HAP-1 (cell line): ENCODE measurements around the gene TERF2IP.

Experiments used
- DNase-seq, 2 experiments: peaks; one replicate each; pipeline ENCODE4 v3.0.0-alpha.2; 2016 to 2020; ENCODE audit warnings: low spot score in 2 of 2
- H3K27me3 ChIP-seq: fragments of 250-450 bp; sonication (Bioruptor Pico); 2 replicates; pipeline ENCODE4 v1.5.1; 2020; ENCODE audit warnings: low read depth, mild to moderate bottlenecking, moderate library complexity
- H3K36me3 ChIP-seq: fragments of 250-450 bp; sonication (Bioruptor Pico); replicated peaks from 2 replicates; pipeline ENCODE4 v1.5.1; 2020; ENCODE audit warnings: mild to moderate bottlenecking
- H3K4me1 ChIP-seq: fragments of 250-450 bp; sonication (Bioruptor Pico); 2 replicates; pipeline ENCODE4 v1.5.1; 2020; ENCODE audit warnings: mild to moderate bottlenecking
- H3K4me3 ChIP-seq: fragments of 250-450 bp; sonication (Bioruptor Pico); 2 replicates; pipeline ENCODE4 v1.5.1; 2020; ENCODE audit warnings: mild to moderate bottlenecking, moderate library complexity
- H3K9me3 ChIP-seq: fragments of 250-450 bp; sonication (Bioruptor Pico); 2 replicates; pipeline ENCODE4 v1.5.1; 2020; ENCODE audit warnings: mild to moderate bottlenecking, moderate library complexity
- in situ Hi-C: fragments of 300-500 bp; cut with MboI; formaldehyde crosslinking; loops from 3 replicates; pipeline ENCODE4 v1.14.3; 2020; ENCODE audit warnings: low sequenced_read_pairs, inconsistent platforms, mixed read lengths

Gene TERF2IP

DNA sequence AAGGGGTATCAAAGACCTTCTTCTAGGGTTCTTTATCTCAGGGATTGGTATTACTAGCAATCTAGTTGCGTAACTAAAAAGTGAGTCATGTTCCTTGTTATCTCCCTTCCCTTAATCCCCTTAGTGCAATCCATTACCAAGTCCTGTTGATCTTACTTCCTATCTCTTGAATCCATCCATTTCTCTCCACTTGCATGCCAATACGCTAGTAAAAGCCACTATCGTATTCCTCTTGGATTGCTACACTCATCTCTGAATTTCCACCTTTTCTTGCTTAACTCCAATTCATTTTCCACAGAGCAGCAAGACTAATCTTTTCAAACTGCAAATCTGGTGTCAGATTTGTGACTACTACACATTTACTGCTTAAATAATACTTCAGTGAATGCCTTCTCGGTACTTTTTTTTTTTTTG lies 22.6 kb upstream of the TERF2IP start:
- Histone ChIP-seq H3K9me3 (no peaks in the 10 kb centered on the region), H3K36me3 (peaks cover 49% of the 10 kb centered on the region), H3K4me1 (peaks cover 11% of the 10 kb centered on the region), H3K4me3 (no peak overlapping the region), H3K27me3 (no peaks in the 10 kb centered on the region)
- no peak for DNase-seq
- in situ Hi-C loops, result loop anchor here (25.0 kb wide), 1 partner anchor 1562 kb away; the partner anchor contains the start of genes MON1B and SYCE1L

DNA sequence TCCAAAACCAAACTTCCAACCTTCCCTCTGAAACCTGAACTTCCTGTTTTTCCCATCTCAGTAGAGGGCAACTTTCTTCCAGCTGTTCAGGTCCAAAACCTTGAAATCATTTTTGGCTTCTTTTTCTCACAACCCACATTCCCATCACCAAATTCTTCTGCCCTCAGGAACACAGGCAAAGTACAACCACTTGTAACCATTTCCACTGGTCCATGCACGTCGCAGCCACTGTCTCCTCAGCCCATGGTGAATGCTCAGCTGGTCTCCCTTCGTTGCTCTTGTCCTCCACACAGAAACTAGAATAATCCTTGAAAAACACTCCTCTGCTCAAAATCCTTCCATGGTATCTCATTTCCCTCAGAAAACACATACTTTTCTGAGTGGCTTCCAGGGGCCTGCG lies 20.8 kb upstream of the TERF2IP start:
- in situ Hi-C loops, result loop anchor here (25.0 kb wide), 1 partner anchor 1560 kb away; the partner anchor contains the start of genes MON1B and SYCE1L
- Histone ChIP-seq H3K36me3 (peaks cover 61% of the 10 kb centered on the region), H3K9me3 (no peaks in the 10 kb centered on the region)

DNA sequence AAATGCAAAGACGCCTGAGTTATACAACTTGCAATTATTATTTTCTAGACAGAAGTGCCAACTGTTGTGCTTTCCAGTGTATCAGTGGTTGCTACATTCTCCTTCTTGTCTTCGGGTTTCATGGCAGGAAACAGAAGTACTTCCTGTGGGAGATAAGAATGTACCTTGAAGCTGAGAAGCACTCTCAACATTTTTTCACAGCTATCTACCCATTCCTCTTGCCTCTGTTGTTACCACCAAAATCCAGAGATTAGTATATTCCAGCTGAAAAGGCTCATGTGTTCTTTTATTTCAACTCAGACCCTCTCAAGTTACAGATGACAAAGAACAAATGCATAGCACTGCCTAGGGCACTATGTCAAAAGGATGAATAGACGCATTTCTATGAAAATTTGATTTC lies 19.7 kb upstream of the TERF2IP start:
- in situ Hi-C loops, result loop anchor here (25.0 kb wide), 1 partner anchor 1559 kb away; the partner anchor contains the start of genes MON1B and SYCE1L
- Histone ChIP-seq H3K36me3 (peaks cover 72% of the 10 kb centered on the region), H3K9me3 (no peaks in the 10 kb centered on the region), H3K4me3 (no peak overlapping the region), H3K27me3 (no peaks in the 10 kb centered on the region), H3K4me1 (peaks cover 3% of the 10 kb centered on the region; the same call in 1 of the 2 replicates)
- peak in 1 of 2 experiments; percentile 39 for DNase-seq

More for the DNA sequence above, 20.8 kb upstream of the TERF2IP start:
- H3K4me3 ChIP-seq, result no peak overlapping the region
- no peak for DNase-seq
- no peaks in the 10 kb centered on the region for H3K27me3 ChIP-seq
- H3K4me1 ChIP-seq, result peaks cover 7% of the 10 kb centered on the region

DNA sequence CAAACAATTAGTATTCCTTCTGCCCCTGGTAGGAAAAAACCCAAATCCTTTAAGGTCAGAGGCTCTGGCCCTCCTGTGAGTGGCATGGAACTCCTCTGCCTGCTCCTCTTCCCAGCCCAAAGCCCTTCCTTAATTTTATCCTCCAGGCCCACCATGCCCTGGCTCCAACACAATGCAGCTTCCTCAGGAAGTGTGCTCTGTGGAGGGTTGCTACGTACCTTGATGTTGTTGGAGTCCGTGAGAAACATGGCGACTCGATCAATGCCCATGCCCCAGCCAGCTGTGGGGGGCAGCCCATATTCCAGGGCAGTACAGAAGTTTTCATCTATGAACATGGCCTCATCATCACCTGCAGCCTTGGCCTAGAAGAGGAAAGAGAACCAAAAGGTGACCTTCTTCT lies 19.2 kb upstream of the TERF2IP start:
- H3K4me3 ChIP-seq, result no peak overlapping the region
- H3K4me1 ChIP-seq, result peaks cover 3% of the 10 kb centered on the region; the same call in 1 of the 2 replicates
- no peaks in the 10 kb centered on the region for H3K9me3 ChIP-seq
- H3K27me3 ChIP-seq, result no peaks in the 10 kb centered on the region
- no peak for DNase-seq
- in situ Hi-C loops, result loop anchor here (25.0 kb wide), 1 partner anchor 1559 kb away; the partner anchor contains the start of genes MON1B and SYCE1L
- H3K36me3 ChIP-seq, result peaks cover 75% of the 10 kb centered on the region

DNA sequence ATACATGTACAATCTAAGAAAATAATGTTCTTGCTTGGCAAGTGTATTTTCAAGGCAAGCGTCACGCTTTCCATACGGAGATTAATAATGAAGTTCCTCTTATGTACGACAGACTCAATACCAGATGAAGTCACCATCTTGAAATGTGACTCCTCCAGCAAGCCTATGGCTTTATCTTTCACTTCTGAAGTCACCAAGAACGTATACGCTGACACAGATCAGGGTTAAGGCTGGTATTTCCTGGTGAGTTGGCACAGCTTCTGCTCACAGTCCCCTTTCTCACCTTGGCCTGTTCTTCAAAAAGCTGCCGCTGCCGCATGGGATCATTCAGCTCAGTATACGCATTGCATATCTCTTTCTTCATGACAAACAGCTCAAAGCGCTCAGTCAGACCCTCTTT lies 18.4 kb upstream of the TERF2IP start:
- Histone ChIP-seq H3K4me1 (peaks cover 3% of the 10 kb centered on the region; the same call in 1 of the 2 replicates), H3K27me3 (no peaks in the 10 kb centered on the region), H3K36me3 (peaks cover 83% of the 10 kb centered on the region), H3K4me3 (no peak overlapping the region), H3K9me3 (no peaks in the 10 kb centered on the region)
- in situ Hi-C loops, result loop anchor here (25.0 kb wide), 1 partner anchor 1558 kb away; the partner anchor contains the start of genes MON1B and SYCE1L
- DNase-seq, result no peak

DNA sequence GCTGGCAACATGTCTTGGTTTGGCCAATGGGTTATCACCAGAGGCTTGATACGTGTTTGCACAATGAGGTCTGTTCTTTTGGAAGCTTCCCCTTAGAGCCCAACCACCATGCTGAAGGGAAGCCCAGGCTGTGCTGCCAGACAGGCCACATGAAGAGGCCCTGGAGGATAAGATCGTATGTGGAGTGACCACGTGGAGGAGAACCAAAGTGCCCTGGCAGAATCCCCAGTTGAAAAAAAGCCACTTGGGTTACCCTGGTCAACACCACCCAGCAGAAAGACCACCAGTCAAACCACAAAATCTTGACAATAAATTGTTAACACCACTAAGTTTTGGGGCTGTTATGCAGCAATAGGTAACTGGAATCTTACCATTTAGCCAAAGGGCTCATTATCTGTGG lies 17.5 kb upstream of the TERF2IP start:
- Histone ChIP-seq H3K4me1 (peaks cover 3% of the 10 kb centered on the region; the same call in 1 of the 2 replicates), H3K9me3 (no peaks in the 10 kb centered on the region), H3K27me3 (no peaks in the 10 kb centered on the region), H3K36me3 (peaks cover 92% of the 10 kb centered on the region), H3K4me3 (no peak overlapping the region)
- in situ Hi-C loops, result loop anchor here (25.0 kb wide), 1 partner anchor 1557 kb away; the partner anchor contains the start of genes MON1B and SYCE1L
- DNase-seq, result no peak

DNA sequence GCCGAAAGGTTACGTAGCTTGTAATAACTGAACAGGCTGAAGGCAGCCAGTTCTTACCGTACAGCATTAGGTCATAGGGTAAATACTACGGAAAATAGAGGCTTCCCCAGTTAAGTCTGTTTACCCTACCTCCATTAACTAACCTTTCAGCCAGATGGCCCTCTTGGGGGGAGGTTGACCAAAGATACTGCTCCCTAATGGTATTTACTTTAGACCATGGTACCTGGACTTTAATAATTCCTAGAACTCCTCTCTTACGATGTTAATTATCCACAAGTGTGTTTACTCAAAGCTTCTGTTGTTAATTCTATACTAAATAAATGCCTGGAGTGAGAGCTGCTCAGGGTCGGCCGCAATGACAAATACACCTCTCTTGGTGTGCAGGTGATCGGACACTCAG lies 14.7 kb upstream of the TERF2IP start:
- no peak overlapping the region for H3K4me3 ChIP-seq
- no peak for DNase-seq
- no peaks in the 10 kb centered on the region for H3K27me3 ChIP-seq
- peaks cover 3% of the 10 kb centered on the region; the same call in 1 of the 2 replicates for H3K4me1 ChIP-seq
- in situ Hi-C loops, result loop anchor here (25.0 kb wide), 1 partner anchor 1554 kb away; the partner anchor contains the start of genes MON1B and SYCE1L
- H3K36me3 ChIP-seq, result peaks cover 91% of the 10 kb centered on the region
- H3K9me3 ChIP-seq, result no peaks in the 10 kb centered on the region

DNA sequence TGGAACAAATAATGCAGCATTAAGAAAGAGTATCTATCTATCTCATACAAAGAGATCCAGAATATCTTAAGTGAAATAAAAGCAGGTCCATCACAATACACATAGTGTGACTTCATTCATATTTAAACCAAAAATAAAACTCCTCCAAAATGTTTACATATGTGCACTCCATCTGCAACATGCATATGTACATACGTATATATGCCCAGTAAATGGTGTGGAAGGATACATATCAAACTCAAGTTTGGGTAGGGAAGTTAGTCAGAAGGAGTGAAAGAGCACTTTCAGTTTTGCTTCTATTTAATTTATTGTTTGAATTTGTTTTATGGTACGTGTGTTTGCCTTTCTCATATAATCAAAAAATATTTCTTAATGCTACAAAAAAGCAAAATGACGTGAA lies 12.5 kb upstream of the TERF2IP start:
- DNase-seq, result no peak
- in situ Hi-C loops, result loop anchor here (25.0 kb wide), 1 partner anchor 1552 kb away; the partner anchor contains the start of genes MON1B and SYCE1L
- Histone ChIP-seq H3K36me3 (peaks cover 89% of the 10 kb centered on the region), H3K4me3 (no peak overlapping the region), H3K27me3 (no peaks in the 10 kb centered on the region), H3K9me3 (no peaks in the 10 kb centered on the region), H3K4me1 (no peaks in the 10 kb centered on the region)

DNA sequence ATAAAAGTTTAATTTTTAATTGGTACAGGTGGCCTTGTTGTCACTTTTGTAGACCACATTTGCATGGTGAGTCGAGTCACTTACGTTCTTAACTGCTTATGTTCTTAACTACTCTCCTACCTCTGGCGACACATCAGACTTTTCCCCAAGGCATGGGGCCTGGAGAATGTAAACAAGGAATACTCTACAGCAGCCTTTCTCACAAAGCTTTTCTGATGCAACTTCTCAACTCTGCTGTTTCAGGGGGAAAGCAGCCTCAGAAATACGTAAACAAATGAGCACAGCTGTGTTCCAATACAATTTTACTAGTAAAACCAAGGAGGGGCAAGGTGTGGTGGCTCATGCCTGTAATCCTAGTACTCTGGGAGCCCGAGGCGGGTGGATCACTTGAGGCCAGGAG lies 7.0 kb upstream of the TERF2IP start:
- Histone ChIP-seq H3K36me3 (peaks cover 86% of the 10 kb centered on the region), H3K4me3 (no peak overlapping the region), H3K27me3 (no peaks in the 10 kb centered on the region), H3K4me1 (no peaks in the 10 kb centered on the region; the same call in 1 of the 2 replicates), H3K9me3 (no peaks in the 10 kb centered on the region)
- in situ Hi-C loops, result loop anchor here (25.0 kb wide), 1 partner anchor 1547 kb away; the partner anchor contains the start of genes MON1B and SYCE1L
- DNase-seq, result no peak

DNA sequence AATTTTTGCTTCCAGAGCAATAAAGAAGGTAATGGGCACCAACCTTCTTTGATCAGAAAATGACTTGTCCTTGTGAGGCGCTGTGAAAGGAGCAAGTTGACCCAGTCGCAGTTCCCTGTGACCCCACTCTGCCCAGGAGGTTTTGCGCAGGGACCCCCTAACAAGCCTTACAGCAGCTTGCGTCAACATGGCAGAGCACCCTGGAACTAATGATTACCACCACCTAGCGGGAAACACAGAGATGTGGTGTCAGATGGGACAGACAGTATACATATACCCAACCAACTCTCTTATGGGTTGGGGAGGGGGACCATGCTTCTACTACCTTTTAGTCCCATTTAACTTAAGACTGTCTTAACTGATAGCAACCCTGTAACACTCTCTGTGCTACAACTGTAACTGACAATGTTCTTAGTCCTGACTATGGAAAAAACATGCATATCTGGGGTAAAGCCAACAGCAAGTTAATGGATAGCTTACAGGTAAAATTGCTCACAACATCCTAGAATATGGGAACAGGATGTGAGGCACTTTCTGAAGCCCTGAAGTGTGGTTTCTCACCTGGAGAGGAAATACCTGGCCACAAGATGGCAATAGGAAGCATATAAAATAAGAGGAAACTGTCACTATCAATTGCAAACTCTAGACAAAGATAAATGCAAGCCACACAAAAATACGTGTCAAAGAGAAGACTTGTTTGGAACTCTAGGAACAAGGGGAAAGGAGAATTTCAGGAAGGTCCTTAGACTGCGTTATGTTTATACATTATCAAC lies 3.1 kb upstream of the TERF2IP start:
- no peak overlapping the region for H3K4me3 ChIP-seq
- no peaks in the 10 kb centered on the region for H3K27me3 ChIP-seq
- in situ Hi-C loops, result loop anchor here (25.0 kb wide), 1 partner anchor 1543 kb away; the partner anchor contains the start of genes MON1B and SYCE1L
- H3K9me3 ChIP-seq, result no peaks in the 10 kb centered on the region
- peaks cover 5% of the 10 kb centered on the region; the same call in 1 of the 2 replicates for H3K4me1 ChIP-seq
- H3K36me3 ChIP-seq, result peaks cover 68% of the 10 kb centered on the region
- no peak for DNase-seq

DNA sequence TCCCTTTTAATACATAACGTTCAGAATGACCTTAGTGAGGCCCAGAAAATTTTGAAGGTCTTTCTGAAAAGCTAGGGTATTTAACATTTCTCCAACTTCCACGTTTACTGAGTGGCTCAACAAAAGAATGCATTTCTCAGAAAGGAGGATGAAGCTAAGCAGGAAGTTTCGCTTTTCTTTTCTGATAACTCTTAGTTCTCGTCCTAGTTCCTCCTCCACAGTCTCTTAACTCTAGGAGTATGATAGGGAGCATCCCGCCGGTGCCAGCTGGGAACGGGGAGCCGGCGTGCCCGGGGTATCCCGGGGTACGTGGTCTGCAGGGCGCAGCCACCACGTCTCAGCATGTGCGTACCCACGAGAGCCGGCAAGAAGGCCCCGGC lies 471 bp upstream of the TERF2IP start:
- H3K27me3 ChIP-seq, result no peaks in the 10 kb centered on the region
- peaks cover 28% of the 10 kb centered on the region for H3K4me1 ChIP-seq
- peaks cover 50% of the 10 kb centered on the region for H3K36me3 ChIP-seq
- no peaks in the 10 kb centered on the region for H3K9me3 ChIP-seq
- in situ Hi-C loops, result loop anchor here (25.0 kb wide), 1 partner anchor 1540 kb away; the partner anchor contains the start of genes MON1B and SYCE1L
- peak overlapping the region; percentile 92 for H3K4me3 ChIP-seq
- DNase-seq, result no peak

DNA sequence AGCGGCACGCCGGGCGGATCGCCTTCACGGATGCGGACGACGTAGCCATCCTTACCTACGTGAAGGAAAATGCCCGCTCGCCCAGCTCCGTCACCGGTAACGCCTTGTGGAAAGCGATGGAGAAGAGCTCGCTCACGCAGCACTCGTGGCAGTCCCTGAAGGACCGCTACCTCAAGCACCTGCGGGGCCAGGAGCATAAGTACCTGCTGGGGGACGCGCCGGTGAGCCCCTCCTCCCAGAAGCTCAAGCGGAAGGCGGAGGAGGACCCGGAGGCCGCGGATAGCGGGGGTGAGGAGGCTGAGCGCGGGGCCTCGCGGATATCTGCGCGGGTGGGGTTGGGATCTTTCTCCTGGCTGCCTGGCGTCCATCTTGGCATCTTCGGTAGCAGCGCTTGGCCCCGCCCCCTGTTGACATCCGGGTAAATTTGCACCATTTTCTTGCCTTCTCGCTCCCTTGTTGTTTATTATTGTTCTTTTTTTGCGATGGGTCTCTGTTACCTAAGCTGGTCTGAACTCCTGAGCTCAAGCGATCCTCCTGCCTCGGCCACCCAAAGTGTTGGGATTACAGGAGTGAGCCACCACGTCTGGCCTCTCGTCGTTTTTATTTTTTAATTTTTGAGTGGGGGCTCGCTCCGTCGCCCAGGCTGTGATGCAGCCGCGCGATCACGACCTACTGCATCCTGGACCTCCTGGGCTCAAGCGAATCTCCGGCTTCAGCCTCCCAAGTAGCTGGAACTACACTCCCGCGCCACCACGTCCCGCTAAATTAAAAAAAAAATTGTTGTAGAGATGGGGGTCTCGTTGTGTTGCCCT lies 898 bp downstream of the TERF2IP start:
- H3K4me1 ChIP-seq, result peaks cover 31% of the 10 kb centered on the region

DNA sequence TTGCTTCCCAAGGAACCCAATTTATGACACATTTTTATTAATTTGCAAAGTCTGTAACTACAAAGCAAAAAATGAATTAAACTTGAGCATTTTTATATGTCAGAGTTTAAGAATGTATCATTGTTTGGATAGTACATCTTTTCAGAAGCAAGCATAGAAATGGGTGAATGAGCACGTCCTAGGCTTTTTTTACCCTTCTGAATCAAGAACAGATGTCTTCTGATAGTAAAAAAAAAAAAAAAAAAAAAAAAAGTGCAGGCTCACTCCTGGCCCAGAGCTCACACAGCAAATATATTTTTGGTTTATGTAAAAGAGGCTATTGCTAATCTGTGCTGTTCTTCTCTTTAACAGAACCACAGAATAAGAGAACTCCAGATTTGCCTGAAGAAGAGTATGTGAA lies 6.3 kb downstream of the TERF2IP start:
- no peak for DNase-seq
- no peaks in the 10 kb centered on the region for H3K27me3 ChIP-seq
- in situ Hi-C loops, result no loop called here
- peaks cover 26% of the 10 kb centered on the region for H3K4me1 ChIP-seq
- H3K4me3 ChIP-seq, result no peak overlapping the region
- H3K9me3 ChIP-seq, result no peaks in the 10 kb centered on the region
- H3K36me3 ChIP-seq, result peaks cover 50% of the 10 kb centered on the region

More for the DNA sequence above, 898 bp downstream of the TERF2IP start:
- peak; percentile 72 to 89 for DNase-seq
- Histone ChIP-seq H3K9me3 (no peaks in the 10 kb centered on the region), H3K4me3 (peak overlapping the region; percentile 92), H3K36me3 (peaks cover 39% of the 10 kb centered on the region), H3K27me3 (no peaks in the 10 kb centered on the region)
- in situ Hi-C loops, result loop anchor here (25.0 kb wide), 1 partner anchor 1539 kb away; the partner anchor contains the start of genes MON1B and SYCE1L
